DMS53 (cell line): ENCODE results near the gene UBE3B.

Experiments used
- DNase-seq: peaks from one replicate; lab custom pipeline; 2025; lab: John Stamatoyannopoulos, UW

Gene UBE3B

DNA sequence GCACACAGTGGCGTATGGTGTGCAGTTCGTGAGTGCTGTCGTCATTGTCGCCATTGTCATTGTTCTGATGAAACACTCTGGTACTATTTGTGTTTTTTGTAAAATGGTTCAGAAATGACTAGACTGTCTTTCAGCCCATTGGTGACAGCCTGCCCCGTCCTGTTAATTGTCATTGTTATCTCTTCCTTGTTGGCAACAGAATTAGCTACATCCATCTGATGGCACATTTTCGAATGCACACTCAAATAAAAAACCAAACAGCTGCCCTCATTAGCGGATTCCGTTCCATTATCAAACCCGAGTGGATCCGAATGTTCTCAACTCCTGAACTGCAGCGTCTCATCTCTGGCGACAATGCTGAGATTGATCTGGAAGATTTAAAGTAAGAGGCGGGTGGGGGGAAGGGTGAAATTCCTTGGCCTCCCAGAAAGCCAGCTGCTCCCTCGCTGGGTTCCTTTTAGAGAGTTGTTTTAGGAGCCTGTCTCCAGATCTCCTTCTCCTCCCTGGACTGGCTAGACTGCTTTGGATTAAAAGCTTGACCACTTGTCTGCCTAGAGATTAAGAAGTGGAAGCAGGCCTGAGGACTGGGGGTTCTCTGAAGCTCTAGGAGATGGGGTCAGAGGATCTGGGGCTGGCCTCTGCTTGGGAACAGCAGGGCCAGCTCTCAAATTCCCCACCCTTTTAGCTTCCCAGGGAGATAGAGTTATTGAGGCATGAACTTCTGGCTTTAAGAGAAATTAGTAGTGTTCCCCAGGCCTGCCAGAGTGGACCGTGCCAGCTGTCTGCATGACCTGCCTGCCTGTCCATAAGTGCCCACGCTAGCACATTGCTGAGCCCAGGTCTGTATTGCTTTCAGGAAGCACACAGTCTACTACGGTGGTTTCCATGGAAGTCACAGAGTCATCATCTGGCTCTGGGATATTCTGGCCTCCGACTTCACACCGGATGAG, 52.5 kb downstream of the UBE3B start:
- no peak for DNase-seq

DNA sequence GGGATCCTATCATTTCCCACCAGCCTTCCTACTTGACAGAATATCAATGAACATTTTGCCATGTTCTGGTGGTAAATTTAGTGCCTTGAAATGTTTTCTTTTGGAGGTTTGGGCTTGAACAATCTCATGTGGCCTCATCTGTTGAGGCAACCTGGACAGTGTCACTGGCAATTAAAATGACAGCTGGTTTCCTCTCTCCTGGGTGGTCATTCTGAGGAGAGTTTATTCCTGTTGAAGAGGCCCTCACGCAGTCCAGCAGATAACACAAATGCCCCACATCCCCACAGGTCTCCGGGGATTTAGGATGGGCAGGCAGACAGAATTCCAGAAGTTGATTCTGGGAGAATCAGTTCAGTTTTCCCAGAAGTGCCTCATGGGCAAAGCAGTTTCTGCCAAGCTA, 54.0 kb downstream of the UBE3B start:
- DNase-seq = no peak

DNA sequence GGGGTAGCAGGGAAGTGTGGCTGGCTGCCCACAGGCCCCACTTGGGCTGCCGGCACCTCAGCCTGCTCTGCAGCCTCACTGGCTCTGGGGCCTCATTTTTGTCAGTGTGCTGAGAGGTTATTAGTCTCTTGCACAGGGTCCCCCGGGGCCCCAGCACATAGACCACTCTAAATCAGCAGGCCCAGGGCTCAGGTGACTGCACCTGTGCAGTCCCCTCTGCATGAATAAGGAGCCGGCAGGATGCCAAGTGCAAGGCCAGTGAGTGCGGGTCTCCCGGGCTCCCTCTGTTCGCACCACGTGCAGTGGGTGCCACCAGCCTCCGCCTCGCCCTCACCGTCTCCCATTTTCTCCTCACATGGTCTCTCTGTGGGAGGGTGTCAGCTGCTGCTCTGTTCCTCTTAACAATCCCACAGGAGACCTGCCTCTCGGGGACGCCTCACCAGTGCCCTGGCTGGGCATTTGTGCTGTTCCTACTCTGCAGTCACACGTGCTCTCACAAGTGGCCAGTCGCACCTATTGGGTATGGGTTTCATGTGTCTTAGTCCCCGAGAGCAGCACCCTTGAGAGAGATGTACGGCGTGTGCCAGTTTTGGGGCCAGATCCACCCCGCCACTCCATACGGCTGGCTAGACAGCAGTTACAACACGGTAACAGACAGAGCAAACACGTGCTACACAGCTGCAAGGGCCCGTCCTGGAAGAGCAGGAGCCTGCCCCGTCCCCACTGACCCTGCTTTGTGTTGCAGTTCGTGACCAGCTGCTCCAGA, 55.5 kb downstream of the UBE3B start:
- DNase-seq = no peak

DNA sequence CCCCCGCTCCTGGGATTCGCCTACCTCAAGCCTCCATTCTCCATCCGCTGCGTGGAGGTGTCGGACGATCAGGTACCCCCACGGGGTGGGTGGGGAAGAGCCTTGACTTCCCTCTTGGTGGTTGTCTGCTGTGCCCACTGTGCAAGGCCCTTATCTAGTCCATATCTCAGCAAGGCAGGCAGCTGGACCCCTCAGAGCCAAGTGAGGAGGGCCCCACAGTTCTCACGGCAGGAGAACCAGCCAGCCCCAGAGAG, 56.0 kb downstream of the UBE3B start:
- no peak for DNase-seq

DNA sequence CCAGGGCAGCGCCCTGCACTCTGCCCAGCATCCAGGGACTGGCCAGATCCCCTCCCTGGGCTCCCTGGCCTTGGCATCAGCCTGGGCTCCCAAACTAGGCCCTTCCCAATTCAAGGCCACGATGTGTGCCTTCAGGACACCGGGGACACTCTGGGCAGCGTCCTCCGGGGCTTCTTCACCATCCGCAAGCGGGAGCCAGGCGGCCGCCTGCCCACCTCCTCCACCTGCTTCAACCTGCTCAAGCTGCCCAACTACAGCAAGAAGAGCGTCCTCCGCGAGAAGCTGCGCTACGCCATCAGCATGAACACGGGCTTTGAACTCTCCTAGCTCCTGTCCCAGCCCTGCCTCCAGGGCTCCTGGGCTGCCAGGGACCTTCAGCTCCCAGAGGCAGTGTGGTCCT, 57.0 kb downstream of the UBE3B start:
- no peak for DNase-seq

DNA sequence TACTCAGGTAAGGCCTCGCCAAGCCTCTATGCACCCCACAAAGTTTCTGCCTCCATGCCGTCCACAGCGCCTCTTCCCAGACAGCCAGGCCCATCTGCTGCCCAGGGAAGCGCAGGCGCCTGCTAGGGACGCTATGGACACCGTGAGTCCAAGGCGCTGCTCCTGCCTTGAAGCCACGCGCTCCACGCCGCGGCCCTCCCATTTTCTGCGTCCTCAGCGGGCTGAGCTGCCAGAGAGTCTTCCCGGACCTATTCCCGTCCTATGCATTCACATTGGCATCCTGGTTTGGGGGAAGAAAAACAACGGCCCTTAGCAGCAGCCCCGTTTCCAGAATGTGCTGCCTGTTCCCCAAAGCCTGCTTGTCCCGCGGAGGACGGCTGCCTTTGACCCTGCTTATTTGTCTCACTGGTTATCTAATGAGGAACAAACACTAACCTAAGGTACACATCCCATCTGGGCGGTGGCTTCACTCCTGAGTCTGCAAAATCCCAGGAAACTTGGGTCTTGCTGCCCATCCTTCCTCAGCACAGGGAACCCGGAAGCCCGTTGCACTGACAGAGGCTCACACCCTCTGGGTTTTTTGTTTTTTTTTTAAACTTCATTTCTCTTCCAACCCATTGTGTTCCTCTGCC, 57.9 kb downstream of the UBE3B start:
- no peak for DNase-seq

DNA sequence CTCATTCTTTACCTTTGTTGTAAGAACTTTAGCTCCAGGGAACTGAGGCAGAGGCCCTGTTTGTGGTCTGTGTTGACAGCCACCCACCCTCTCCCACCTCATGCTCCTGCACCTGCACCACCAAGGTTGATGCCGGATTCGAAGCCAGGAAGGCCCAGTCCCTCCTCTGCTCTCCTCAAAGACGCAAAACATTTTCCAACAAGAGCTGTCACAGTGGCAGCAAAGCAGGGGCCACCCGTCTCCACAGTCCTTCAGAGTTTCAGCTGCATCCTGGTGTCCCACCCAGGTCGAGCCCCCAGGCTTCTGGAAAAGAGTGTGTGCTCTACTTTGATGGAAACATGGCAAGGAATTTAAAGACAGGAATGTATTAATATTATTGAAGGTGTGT, 58.4 kb downstream of the UBE3B start:
- no peak for DNase-seq

DNA sequence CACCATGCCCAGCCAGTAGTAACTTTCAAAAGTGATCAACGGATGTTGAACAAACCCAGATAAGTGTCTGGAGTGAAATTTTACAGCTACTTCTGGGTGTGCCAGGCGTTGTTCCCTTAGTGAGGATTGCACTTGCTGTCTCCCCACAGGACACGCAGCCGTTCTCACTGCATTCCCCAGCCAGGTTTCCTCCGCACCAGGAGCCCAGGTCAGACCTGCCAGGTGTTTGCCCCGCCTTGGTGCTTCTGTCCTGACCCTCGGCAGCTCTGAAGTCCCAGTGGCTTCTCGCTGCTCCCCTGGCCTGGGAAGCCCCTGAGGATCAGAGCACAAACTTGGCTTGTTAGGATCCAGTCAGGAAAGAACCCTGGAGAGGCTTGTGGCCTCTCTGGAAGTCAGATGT, 59.7 kb downstream of the UBE3B start:
- no peak for DNase-seq

DNA sequence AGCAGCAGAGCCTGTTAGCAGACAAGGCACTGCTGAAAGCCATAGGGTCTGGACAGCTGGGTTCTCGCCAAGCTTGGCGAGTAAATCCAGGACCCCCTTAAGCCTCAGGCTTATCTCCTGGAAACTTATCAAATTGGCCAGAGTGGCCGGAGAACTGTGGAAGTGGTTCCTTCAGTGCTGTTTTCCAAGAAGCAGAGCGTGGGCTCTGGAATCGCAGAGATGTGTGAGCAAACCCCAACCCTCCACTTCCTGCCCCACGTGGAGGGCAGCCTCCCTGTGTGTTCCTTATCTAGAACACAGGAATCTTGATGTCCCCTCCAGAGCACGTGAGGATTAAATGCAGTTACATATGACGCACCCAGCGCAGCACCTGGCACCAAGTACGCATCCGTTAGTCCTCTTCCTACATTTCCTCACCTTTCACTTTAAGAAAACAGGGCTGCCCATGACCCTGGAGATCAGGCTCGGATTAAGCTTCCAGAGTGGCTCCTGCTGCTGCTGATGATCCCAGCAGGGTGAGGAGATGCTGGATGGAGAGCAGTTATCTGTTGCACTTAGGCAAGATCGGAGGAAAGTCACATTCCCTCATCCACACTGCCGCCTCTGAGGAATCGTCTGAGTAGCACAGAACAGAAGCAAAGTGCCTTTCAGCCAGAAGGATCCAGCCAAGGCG, 60.9 kb downstream of the UBE3B start:
- DNase-seq = no peak

DNA sequence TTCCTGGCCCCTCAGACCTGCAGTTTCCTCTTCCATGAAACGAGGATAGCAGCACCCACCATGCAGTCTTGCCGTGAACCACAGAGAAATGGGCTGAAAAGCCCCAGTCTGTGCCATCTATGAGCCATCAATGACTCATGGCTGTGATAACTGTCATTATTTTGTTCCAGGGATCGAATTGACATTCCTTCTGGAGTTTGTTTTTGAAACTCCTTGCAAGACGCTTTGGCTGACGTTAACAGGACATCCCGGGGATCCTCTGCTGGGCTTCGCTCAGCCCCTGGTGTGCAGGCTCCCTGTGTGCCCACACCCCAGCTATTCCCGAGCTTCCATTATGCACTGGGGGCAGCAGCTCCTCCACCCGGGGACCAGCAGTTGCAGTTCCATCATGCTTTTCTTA, 62.1 kb downstream of the UBE3B start:
- DNase-seq = no peak

DNA sequence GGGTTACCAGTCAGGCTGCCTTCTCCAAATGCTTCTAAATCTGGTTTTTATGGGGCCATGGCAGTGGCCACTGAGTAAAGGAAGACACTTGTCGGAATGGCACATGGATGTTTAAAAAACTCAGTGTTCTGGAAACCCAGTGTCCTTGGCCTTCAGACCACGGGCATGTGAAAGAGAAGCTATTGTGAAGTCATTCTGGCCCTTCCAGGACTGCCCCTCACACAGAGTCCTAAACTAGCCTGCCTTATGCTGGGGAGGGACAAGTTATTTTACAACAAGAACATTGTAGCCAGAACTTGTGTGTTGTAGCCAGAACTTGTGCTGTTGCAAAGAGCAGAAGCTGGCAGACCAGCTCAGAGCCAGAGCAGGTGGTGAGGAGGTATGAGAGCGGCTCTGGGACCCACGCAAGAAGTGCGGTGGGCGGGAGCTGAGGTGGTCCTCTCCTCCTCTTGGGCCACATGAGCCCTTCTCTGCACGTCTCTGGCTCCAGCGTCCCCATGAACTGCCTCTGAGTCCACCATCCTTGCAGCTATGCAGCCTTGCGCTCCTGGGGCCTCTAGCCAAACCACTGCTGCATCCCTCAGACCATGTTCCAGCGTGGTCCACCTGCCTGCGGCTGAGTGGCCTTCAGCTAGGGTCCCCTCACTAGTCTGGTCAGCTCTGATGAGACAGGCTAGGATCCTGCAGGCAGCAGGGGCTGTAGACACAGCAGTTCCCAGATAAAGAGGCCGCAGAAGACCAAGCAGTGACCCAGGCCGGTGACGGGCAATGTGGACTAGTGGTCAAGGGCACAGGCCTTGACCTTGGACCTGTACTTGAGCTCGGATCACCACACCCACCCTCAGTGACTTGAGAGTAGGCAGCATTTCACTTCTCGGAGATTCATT, 63.3 kb downstream of the UBE3B start:
- no peak for DNase-seq

DNA sequence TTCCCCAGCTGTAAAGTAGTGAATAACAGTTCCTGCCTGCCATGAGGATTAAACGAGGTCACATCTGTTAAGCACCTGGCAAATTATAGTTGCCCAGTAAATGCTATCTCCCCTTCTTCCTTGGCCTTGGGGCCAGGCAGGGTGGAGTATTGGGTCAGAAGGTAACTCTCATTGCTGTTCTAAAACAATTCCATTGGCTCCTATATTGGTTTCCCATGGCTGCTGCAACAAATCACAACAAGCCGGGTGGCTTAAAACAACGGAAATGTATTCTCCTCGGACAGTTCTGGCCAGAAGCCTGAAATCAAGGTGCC, 63.9 kb downstream of the UBE3B start:
- DNase-seq = no peak

DNA sequence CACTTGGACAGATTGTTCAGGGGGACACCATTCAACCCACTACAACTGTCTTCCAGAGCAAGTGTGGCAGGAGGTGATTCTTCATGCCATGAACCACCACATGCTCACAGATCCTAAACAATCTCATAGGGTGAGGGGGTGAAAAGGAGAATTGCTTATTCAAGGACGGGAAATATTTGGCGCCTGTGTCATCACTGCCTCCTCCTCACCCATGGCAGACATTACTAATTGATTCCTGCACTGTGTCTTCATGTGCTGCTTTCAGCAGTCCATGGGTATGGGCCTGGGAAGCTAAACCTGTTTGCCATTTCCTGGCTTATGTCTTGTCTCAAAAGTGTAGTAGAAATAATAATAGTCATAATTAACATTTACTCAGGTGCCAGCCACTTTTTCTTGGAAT, 64.6 kb downstream of the UBE3B start:
- DNase-seq = no peak

DNA sequence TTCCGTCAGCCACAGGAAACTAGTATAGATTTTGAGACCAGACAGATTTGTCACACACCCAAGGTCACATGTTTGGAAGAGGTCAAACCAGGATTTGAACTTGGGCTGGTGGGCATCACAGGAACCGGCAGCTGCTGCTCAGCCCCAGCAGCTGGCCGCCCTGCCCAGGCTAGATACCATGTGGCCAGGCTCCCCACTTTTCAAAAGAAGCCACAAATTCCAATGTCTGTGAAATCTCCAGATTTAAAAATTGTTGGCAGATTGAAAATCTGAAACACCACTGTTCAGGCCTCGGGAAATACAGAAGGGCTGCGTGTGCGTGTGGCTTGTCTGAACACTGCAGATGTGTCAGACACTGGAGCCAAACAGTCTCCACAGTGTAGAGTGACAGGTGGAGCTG, 65.4 kb downstream of the UBE3B start:
- no peak for DNase-seq

DNA sequence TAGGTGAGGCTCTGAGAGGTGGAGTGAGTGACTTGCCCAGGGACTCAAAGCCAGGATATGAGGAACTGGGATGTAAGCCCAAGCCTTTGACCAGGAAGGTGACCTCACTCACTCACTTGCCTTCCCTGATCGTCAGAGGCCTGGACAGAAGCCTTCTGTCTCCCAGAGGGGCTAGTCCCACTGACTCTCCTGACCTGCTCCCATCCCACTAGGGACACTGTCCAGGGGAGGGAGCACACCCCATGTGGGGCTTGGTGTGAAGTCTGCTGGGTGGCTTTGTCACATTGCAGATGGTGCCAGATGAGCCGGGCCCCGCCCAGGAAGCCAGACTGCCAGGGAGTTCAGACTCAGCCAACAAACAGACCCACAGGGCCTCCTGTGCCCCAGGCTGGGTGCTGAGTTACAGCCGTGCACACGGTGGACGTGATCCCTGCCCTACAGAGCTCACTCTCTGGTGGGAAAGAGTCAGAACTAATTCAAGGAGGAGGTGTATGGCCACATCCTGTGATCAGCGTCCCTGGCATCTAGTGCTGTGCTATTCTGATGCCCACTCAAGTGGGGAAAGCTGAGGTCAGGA, 67.6 kb downstream of the UBE3B start:
- peak; percentile 42 for DNase-seq

DNA sequence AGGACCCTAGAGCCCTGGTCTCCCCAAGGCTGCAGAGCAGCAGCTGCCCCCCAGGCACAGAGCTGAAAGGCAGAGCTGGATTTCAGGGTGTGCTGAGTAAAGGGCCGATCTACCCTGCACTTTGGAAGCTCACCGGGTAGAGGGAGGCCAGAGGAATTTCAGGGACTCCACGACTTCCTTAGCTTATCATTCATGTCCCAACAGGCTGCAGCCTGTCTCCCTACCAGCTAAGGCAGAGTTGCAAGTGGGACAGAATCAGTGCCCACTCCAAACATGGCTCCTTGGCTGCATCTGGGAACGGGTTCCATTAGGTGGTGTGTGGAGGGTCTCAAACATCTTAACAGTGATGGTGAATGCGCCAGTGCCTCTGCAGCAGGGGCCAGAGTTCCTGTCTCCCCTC, 68.4 kb downstream of the UBE3B start:
- no peak for DNase-seq

DNA sequence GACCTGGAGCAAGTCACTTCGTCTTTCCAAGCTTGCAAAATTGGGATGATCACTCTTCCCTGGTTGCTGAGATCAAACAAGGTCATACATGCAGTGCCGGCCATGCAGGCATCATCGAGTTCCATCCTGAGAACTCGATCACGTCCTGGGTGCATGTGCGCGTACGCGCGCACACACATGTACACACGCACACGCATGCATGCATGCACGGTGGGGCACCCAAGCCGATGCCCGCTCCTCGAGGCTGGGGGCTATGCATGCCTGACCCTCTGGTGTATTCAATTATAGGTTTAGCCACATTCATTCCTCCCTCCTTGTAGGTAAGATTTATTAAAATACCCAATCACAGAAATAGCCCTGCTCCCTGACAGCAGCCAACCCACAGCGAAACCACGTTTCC, 69.9 kb downstream of the UBE3B start:
- DNase-seq = no peak

DNA sequence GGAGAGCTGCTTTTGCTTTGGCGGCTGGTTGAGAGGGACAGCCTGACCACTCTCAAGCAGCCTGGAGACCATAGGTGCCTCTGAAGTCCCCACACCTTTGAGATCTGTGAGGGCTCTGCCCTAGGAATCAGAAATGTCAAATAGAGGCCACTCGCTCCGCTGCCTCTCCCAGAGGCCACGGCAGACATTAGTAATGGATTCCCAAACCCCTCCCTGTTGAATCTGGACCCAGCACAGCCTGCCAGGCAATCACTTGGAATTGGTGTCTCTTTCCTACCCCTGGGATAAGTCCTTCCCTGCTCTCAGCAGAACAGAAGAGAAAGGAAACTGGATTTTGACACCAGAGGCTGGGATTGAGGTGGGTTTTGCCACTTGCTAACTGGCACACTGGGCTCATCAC, 70.8 kb downstream of the UBE3B start:
- no peak for DNase-seq

DNA sequence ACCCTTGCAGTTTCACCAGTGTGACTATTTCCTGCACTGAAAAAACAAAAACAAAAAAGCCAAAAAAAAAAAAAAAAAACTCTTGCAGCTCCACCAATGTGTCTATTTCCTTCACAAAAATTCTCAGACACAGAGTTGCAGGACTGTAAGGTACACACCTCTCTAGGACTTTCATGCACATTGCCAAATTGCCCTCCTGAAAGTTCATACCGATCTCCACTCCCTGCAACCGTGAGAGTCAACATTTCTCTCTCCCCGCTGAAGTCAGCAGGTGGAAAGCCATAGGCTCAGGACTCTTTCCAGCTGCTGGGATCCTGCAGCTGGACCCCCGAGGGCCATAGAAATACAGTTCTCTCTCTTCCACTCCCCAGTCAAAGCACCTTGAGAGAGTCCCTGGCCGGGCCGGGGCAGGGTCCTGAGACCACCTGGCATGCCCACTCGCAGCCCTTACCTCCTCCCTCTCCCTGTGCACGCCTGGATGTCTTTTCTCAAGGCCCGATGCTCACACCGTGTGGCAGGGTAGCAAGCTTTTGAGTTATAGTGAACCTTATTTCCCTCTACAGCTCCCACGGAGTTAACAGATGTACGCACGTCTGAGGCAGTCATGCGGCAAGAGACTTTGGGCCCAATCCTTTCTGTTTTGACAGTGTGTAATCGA, 72.3 kb downstream of the UBE3B start:
- no peak for DNase-seq

DNA sequence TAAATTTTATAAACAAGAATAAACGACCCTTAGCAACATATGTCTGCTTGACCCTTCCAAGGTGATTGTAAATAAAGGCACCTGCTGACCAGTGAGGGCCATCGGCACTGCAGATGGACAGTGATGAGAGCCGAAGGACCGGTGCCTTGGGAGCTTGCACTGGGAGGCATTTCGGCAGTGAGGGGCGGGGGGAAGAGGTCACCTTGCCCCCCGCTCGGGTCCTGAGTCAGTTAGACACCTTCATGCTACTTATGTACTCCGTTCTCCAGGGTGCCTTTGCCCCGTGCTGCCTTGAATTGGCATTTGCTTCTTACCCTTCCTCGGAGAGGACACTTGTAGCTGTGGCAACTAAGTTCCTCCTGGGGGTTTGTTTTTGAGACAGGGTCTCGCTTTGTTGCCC, 72.8 kb downstream of the UBE3B start:
- DNase-seq = no peak

DNA sequence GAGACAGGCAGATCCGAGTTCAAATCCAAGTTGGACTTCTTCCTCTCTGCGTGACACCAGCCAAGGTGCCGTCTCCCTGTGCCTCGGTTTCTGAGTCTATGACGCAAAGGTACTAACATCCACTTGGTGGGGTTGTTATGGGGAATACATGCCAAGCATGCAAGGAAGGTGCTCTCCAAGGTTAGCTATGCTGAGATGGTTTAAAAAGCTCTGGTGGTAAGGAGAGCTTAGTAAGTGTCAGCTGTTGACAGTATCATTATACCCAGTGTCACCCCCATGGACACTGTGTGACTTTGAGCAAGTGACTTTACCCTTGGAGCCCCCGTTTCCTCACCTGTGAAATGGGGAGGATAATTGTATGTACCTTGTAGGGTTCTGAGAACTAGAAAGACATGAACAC, 73.7 kb downstream of the UBE3B start:
- no peak for DNase-seq
